H9 (cell line): Measurements from ENCODE around the gene KAZN. TPM values are rescaled to one million over a fixed set of nuclear protein-coding genes. Genes with fewer than 3 reads are reported as not detected.

Source experiments
- DNase-seq: peaks from one replicate; pipeline ENCODE4 v3.0.0-alpha.2; 2017
- H2AFZ ChIP-seq: one replicate; pipeline ENCODE4 v1.6.1; 2013; ENCODE audit warnings: mild to moderate bottlenecking, low read length, control low read depth, moderate library complexity
- H2AK5ac ChIP-seq: 2 replicates; pipeline ENCODE4 v1.6.1; 2013; ENCODE audit warnings: low read length, control low read depth, mixed read lengths; ENCODE audit not compliant: insufficient read length
- H2BK120ac ChIP-seq: one replicate; pipeline ENCODE4 v1.6.1; 2013; ENCODE audit warnings: low read depth, mild to moderate bottlenecking, low read length, control low read depth, inconsistent platforms; ENCODE audit not compliant: poor library complexity, severe bottlenecking
- H2BK12ac ChIP-seq: 2 replicates; pipeline ENCODE4 v1.6.1; 2013; ENCODE audit warnings: low read length, control low read depth, mixed read lengths, low read depth; ENCODE audit not compliant: insufficient read length
- H2BK15ac ChIP-seq: 2 replicates; pipeline ENCODE4 v1.6.1; 2013; ENCODE audit warnings: low read depth, low read length, control low read depth
- H2BK20ac ChIP-seq: one replicate; pipeline ENCODE4 v1.6.1; 2013; ENCODE audit warnings: low read depth, mild to moderate bottlenecking, low read length, control low read depth, inconsistent platforms; ENCODE audit not compliant: poor library complexity, severe bottlenecking
- H2BK5ac ChIP-seq: 2 replicates; pipeline ENCODE4 v1.6.1; 2013; ENCODE audit warnings: low read length, control low read depth, mixed read lengths; ENCODE audit not compliant: insufficient read length
- H3K14ac ChIP-seq: 2 replicates; pipeline ENCODE4 v1.6.1; 2013; ENCODE audit warnings: low read length, control low read depth; ENCODE audit not compliant: insufficient read depth
- H3K18ac ChIP-seq: 2 replicates; pipeline ENCODE4 v1.6.1; 2013; ENCODE audit warnings: low read depth, mild to moderate bottlenecking, mixed read lengths, low read length, control low read depth; ENCODE audit not compliant: insufficient read length
- H3K23ac ChIP-seq: 2 replicates; pipeline ENCODE4 v1.6.1; 2013; ENCODE audit warnings: low read length, control low read depth, mixed read lengths, low read depth; ENCODE audit not compliant: insufficient read length
- H3K23me2 ChIP-seq: 2 replicates; pipeline ENCODE4 v1.6.1; 2013; ENCODE audit warnings: low read depth, mild to moderate bottlenecking, mixed read lengths, low read length, control low read depth; ENCODE audit not compliant: insufficient read length, poor library complexity, severe bottlenecking
- H3K27ac ChIP-seq: 2 replicates; pipeline ENCODE4 v1.5.1; 2013; ENCODE audit warnings: low read length, control low read depth, mixed read lengths, low read depth; ENCODE audit not compliant: insufficient read length
- H3K27me3 ChIP-seq: 2 replicates; pipeline ENCODE4 v1.6.1; 2013; ENCODE audit warnings: low read length, control low read depth, inconsistent platforms; ENCODE audit not compliant: insufficient read depth
- H3K4ac ChIP-seq: 2 replicates; pipeline ENCODE4 v1.6.1; 2013; ENCODE audit warnings: low read depth, mild to moderate bottlenecking, control low read depth, inconsistent platforms, low read length, moderate library complexity
- H3K4me1 ChIP-seq: 2 replicates; pipeline ENCODE4 v1.6.1; 2013; ENCODE audit warnings: low read length, control low read depth, inconsistent platforms; ENCODE audit not compliant: insufficient read depth
- H3K4me2 ChIP-seq: 2 replicates; pipeline ENCODE4 v1.6.1; 2013; ENCODE audit warnings: low read length, control low read depth, mixed read lengths; ENCODE audit not compliant: insufficient read length, insufficient read depth
- H3K56ac ChIP-seq: 2 replicates; pipeline ENCODE4 v1.6.1; 2013; ENCODE audit warnings: low read depth, mild to moderate bottlenecking, mixed read lengths, low read length, control low read depth; ENCODE audit not compliant: insufficient read length
- H3K79me1 ChIP-seq: 2 replicates; pipeline ENCODE4 v1.6.1; 2013; ENCODE audit warnings: low read depth, mild to moderate bottlenecking, moderate library complexity, low read length, control low read depth, inconsistent platforms; ENCODE audit not compliant: insufficient read depth, poor library complexity, severe bottlenecking
- H3K79me2 ChIP-seq: 2 replicates; pipeline ENCODE4 v1.6.1; 2013; ENCODE audit warnings: low read length, control low read depth, inconsistent platforms; ENCODE audit not compliant: insufficient read depth
- H3K9ac ChIP-seq: 2 replicates; pipeline ENCODE4 v1.6.1; 2013; ENCODE audit warnings: low read length, control low read depth, mixed read lengths; ENCODE audit not compliant: insufficient read length; ENCODE audit errors: extremely low read depth
- H3K9me3 ChIP-seq: one replicate; pipeline ENCODE4 v1.6.1; 2013; ENCODE audit warnings: low read depth, low read length, inconsistent platforms; ENCODE audit not compliant: control insufficient read depth
- H3T11ph ChIP-seq: one replicate; pipeline ENCODE4 v1.6.1; 2013; ENCODE audit warnings: mild to moderate bottlenecking, low read length, control low read depth, inconsistent platforms
- H4K20me1 ChIP-seq: one replicate; pipeline ENCODE4 v1.6.1; 2013; ENCODE audit not compliant: control insufficient read depth, insufficient read length, insufficient read depth
- H4K5ac ChIP-seq: 2 replicates; pipeline ENCODE4 v1.6.1; 2013; ENCODE audit warnings: low read depth, mild to moderate bottlenecking, mixed read lengths, low read length, control low read depth; ENCODE audit not compliant: insufficient read length
- H4K8ac ChIP-seq: replicated peaks from 2 replicates; pipeline ENCODE4 v1.6.1; 2013; ENCODE audit warnings: low read length, control low read depth, mixed read lengths, low read depth; ENCODE audit not compliant: insufficient read length
- H4K91ac ChIP-seq: 2 replicates; pipeline ENCODE4 v1.6.1; 2013; ENCODE audit warnings: low read depth, mild to moderate bottlenecking, moderate library complexity, mixed read lengths, low read length, control low read depth; ENCODE audit not compliant: insufficient read length
- H3K27ac Mint-ChIP-seq, 3 experiments: 2 replicates in 2 of 3; 3 replicates in 1 of 3; pipeline ENCODE4 v1.8.0; 2020 to 2021; ENCODE audit warnings: mixed read lengths in 3 of 3, mild to moderate bottlenecking in 1 of 3, moderate library complexity in 1 of 3
- H3K27me3 Mint-ChIP-seq: 2 replicates; pipeline ENCODE4 v1.8.0; 2021; ENCODE audit warnings: low read depth, mild to moderate bottlenecking, moderate library complexity, mixed read lengths
- H3K36me3 Mint-ChIP-seq, 3 experiments: 2 replicates in 2 of 3; 3 replicates in 1 of 3; pipeline ENCODE4 v1.8.0; 2020 to 2021; ENCODE audit warnings: low read depth in 3 of 3, mixed read lengths in 3 of 3; ENCODE audit not compliant: insufficient read depth in 1 of 3
- H3K4me1 Mint-ChIP-seq, 2 experiments: 2 replicates each; pipeline ENCODE4 v1.8.0; 2020; ENCODE audit warnings: mixed read lengths in 2 of 2
- H3K4me3 Mint-ChIP-seq, 2 experiments: 2 replicates in 1 of 2; 3 replicates in 1 of 2; pipeline ENCODE4 v1.8.0; 2020 to 2021; ENCODE audit warnings: mild to moderate bottlenecking in 2 of 2, mixed read lengths in 2 of 2, moderate library complexity in 1 of 2
- H3K9me3 Mint-ChIP-seq, 2 experiments: 2 replicates in 1 of 2; 3 replicates in 1 of 2; pipeline ENCODE4 v1.8.0; 2020; ENCODE audit warnings: mild to moderate bottlenecking in 2 of 2, mixed read lengths in 2 of 2, moderate library complexity in 1 of 2
- CTCF ChIP-seq: fragments of 200-600 bp; sonication (generic); conservative IDR thresholded peaks from 3 replicates; pipeline ENCODE4 v1.8.0; 2021; ENCODE audit warnings: antibody characterized with exemption, mild to moderate bottlenecking
- WGBS: extraction: QIAGEN DNeasy Blood & Tissue Kit; methylation state at CpG from one replicate; pipeline ENCODE4 v1.1.7; 2013; ENCODE audit warnings: missing lambda C conversion rate, low lambda C conversion rate, mixed read lengths; ENCODE audit not compliant: insufficient read length; ENCODE audit errors: extremely low coverage; 5-methylcytosine and 5-hydroxymethylcytosine counted together
- total RNA-seq: library from RNA; stranded (reverse); gene quantifications from 2 replicates; pipeline ENCODE4 v1.2.1, GENCODE V29; 2021

KAZN gene
- total RNA-seq, 1 experiment from 2014 or later = 7.6 TPM

DNA sequence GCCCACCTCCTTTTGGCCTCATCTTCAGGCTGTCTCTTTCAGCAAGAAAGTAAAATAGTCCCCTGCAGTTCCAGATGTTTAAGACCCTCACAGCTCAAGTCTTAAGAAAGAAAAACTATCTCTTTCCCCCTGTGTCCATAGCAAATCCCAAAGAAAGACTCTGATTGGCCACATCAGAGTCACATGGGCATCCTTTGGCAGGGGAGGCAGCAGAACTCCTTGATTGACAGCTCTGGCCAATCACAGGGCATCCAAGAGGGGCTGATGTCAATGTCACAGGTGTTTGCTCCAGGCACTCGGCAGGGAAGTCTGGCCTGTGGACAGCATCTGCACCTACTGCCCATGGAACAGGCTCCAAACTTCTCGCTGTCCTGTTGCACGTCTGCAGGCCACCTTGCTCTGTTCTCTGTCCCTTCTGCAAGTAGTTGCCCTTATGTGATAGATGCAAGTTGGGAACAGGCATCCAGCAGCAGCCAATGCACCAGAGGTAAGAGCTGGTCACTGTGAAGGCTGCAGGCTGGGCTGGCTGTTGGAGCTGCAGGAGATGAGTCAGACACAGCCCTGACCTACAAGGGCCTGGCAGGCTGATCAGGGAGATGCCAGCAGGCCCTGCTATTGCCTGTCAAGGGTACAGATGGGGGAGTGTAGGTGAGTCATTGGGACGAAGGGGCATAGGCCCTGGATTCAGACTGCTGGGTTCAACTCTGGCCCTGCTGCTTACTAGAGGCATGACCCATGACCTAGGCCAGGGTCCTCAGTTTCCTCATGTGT, 458.2 kb downstream of the KAZN start:
- Histone ChIP-seq H3K4me1 (no peaks in the 10 kb centered on the region; the same call in 1 of the 2 replicates), H2BK120ac (no peak overlapping the region), H3K27ac (no peak overlapping the region), H3K79me1 (no peaks in the 10 kb centered on the region), H2AK5ac (no peak overlapping the region), H3K23me2 (no peaks in the 10 kb centered on the region), H4K91ac (no peak overlapping the region), H3K27me3 (no peaks in the 10 kb centered on the region), H3K9me3 (no peaks in the 10 kb centered on the region), H3K9ac (no peak overlapping the region), H3K4ac (no peak overlapping the region), H3K18ac (no peak overlapping the region), H4K20me1 (no peaks in the 10 kb centered on the region), H3K4me2 (no peak overlapping the region), H2BK20ac (no peak overlapping the region), H3K23ac (no peak overlapping the region), H3K79me2 (no peaks in the 10 kb centered on the region), H4K8ac (no peak overlapping the region), H2BK12ac (no peak overlapping the region), H3T11ph (no peak overlapping the region), H2BK5ac (no peak overlapping the region), H2BK15ac (no peak overlapping the region), H3K56ac (no peak overlapping the region), H4K5ac (no peak overlapping the region), H2AFZ (no peak overlapping the region), H3K14ac (no peak overlapping the region)
- Mint-ChIP-seq H3K27ac (no peak overlapping the region; a peak in 1 of 7 replicates), H3K9me3 (no peaks in the 10 kb centered on the region), H3K27me3 (peaks cover 9% of the 10 kb centered on the region), H3K36me3 (no peaks in the 10 kb centered on the region; a peak in 3 of 7 replicates), H3K4me3 (no peak overlapping the region), H3K4me1 (peaks cover 22 to 27% of the 10 kb centered on the region in 2 experiments)
- no peak for DNase-seq
- TF ChIP-seq CTCF = no peak
- no CpG with 5 or more reads among the region's 4 CpGs for WGBS
